Measurements from ENCODE around the gene CBX8. TPM values are rescaled to one million over a fixed set of nuclear protein-coding genes. Genes with fewer than 3 reads are reported as not detected.
A peak's percentile ranks its signal among the peaks of the same experiment; 100 is the strongest.

CBX8 gene
- total RNA-seq, 2 donors from 2014 or later, result 4.0 to 6.5 TPM

DNA sequence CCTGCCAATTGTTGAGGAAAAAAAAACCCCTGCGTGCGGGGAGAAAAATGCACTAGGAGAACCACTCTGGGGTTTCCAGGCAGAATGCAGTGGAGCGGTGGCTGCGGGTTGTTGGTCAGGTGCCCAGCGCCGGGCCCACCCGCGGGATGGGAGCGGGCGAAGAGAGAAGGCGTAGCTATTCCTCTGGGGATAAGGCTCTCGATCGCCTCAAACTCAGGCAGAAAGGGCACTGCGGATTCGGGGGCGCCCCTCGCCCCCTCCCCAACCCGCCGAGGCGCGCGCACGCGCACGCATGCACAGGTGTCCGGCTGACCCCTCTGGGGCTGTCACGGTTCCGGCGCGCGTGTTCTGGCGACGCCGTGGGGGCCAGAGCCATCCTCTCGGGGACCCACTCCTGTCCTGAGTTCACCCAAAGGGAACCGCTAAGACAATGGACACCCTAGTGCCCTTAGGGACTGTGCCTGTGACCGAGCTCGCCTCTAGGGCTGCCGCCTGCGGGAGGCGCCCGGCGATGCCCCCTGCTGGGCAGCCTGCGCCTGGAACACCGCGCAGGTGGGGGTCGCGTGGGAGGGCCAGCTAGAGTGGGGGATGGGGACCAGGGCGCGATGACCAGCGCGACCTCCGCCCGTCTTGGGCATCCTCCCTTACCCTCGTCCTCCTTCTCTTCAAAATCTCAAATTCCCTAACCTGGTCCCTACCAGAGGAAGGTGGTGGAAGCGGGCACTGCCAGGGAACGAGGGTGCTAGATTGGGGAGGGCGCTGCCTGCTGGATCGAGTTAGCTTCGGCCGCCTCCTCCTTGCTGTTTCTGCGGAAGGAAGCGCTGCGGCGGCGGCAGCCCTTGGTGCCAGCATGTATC lies 14.4 kb upstream of the CBX8 start:
- DNase-seq, result peak in 1 of 2 donors; percentile 51
- peak; percentile 40 for ATAC-seq
- intact Hi-C loops (cut with DNase I, micrococcal nuclease), result no loop called here

DNA sequence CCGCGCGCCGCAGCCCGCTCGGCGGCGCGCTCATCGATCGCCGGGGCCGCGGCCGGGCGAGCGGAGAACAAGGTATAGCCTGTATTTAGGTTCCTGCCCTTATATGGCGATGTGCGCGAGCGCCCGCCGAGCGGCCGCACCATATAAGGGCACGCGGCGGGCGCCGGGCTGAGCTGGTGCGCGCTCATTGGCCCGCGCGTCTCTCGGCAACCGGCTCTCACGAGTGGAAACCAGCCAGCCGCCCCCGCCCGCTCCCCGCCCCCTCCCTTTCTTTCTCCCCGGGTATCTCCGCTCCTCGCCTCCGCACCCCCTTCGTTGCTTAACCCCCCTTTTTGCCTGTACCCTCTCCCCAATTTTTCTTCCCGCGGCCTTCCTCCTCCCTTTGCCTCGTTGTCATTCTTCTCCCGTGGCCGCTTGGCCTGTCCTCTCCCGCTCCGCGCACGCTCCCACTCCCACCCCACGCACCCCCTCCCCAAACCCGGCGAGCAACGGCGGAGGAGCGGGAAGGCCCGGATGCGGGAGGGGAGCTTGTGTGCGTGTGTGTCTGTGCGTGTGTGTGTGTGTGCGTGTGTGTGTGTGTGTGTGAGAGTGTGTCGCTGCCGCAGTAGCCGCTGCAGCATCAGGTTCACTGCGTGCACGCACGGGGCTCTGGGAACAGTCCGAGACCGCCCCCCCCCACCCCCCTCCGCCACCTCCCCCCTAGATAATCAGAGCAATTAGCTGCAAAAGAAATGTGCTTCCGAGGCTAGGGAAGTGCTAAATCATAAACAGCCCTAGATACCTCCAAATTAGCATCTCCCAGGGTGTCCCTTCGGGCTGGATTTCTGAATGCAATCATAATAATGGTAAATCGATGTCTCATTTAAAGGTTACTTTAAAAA lies 13.5 kb upstream of the CBX8 start:
- intact Hi-C loops (cut with DNase I, micrococcal nuclease), result no loop called here
- DNase-seq (peak; percentile 83 to 84), ATAC-seq (peak; percentile 73)

DNA sequence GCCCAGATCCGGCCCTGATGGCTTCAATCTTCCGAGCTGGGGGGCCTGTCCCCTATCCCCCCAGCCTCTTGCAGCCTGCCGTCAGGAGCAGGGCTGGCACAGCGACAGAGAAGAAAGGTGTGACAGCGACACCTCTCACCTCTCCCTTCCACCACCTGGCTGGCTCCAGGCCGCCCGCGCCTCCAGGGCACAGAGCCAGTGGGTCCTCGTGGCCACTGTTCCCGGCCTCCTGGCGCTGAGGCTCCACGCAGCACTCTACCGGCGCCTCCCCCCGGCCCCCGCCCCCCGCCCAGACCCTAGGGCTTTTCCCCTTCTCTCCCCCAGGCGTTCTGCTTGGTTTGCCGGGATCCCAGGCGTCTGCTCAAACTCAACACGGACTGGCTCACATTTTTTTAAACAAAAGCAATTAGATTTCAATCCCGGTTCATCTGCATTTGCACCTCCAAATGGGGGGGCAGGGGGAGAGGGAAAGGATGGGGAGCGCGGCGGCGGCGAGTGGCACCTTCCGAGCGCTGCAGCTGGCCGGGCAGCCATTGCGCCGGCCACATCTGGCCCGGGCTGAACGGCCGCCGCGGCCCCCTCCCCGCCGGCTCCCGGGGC lies 12.8 kb upstream of the CBX8 start:
- intact Hi-C loops (cut with DNase I, micrococcal nuclease), result loop anchor here in 1 of 2 donors (5.0 kb wide), 1 partner anchor 33 kb away; no protein-coding TSS in a partner anchor
- DNase-seq, result peak; percentile 55 to 59
- ATAC-seq, result peak; percentile 49

DNA sequence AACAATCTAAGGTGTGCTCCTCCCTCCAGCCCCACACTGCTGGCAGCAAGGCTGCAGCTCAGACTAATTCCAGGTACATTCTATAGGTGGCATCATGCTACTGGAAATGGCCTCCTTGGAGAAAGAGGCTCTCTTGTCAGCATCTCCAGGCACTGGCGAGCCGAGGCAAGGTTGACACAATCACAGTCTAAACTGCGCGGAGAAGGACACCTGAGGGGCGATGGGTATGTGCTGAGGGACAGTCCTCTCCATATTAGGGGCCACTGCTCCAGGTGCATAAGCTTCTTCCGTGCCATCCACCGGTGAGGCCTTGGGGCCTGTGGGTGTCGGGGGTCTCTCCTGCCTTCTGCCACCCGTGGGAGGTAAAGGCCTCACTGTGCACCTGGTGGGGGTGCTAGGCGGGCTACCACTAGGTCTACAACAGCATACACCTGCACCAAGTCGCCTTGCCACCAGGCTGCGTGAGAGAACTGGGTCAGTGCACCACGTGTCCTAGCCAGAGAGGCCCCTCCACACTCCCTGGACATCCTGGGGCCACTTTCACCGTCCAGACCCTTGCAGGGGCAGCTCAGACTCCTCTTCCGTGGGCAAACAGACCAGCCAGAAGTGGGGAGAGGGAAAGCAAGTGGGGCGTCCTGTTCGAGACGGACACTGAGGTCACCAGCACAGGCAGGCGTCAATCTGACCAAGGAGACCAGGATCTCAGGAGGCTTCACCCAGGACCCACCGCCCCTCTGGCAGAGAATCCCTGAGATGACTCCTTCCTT lies 12.1 kb upstream of the CBX8 start:
- ATAC-seq, result peak; percentile 75
- intact Hi-C loops (cut with DNase I, micrococcal nuclease), result loop anchor here in 1 of 2 donors (5.0 kb wide), 1 partner anchor 33 kb away; no protein-coding TSS in a partner anchor
- DNase-seq, result peak; percentile 40 to 53

DNA sequence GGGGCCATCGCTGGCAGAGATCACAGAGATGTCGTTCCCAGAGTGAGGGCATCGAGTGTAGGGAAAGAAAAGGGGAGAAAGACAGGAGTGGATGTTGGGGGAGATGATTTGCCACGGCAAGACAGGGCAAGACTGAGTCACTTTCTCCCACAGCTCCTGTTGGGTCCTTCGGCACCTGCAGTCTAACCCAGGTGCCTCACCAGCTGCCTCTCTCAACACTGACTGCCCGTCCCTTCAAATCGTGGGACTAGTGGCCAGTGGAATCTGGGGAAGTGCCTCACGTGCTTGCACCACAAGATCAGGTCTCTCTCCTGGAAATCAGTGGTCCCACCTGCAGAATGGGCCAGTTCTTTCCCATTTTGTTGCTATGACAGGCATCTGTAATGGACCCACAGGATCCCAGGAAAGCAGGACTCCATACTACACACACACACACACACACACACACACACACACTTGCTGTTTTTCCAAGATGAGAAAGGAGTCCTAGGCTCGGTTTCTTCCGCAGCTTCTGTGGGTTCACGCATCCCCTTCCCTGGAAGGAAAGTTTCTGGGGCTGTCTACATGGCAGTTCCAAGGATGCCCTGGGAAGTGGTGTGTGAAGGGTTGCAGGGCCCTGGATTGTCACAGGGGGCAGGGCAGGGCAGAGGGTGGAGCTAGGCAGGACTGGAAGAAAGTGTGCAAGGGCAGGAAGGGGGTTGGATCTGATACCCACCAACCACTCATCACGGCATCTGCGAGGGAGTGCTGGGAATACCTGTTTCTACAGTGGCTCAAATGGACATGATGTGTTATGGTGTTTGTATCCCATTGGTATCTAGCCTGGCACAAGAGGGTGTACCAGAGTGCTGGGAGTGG lies 10.2 kb upstream of the CBX8 start:
- intact Hi-C loops (cut with DNase I, micrococcal nuclease), result loop anchor here in 1 of 2 donors (5.0 kb wide), 1 partner anchor 35 kb away; no protein-coding TSS in a partner anchor

DNA sequence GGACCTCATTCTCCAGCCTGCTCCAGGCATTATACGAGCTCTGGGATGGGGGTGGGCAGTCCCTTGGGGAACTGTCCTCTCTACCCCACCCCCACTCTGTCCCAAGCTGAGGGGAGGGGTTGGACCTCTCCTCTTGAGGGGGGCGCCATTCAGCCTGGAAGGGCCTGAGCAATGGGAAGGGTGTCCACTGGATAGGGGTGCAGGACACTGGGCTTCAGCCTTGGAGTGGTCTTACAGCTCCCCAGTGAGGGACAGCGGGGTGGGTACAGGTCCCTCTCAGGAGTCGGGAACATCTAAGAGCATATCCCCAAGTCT lies 9.5 kb upstream of the CBX8 start:
- ATAC-seq (no peak), DNase-seq (no peak)
- intact Hi-C loops (cut with DNase I, micrococcal nuclease), result loop anchor here in 1 of 2 donors (5.0 kb wide), 1 partner anchor 36 kb away; no protein-coding TSS in a partner anchor

More for the DNA sequence above, 10.2 kb upstream of the CBX8 start:
- no peak for DNase-seq
- no peak for ATAC-seq

DNA sequence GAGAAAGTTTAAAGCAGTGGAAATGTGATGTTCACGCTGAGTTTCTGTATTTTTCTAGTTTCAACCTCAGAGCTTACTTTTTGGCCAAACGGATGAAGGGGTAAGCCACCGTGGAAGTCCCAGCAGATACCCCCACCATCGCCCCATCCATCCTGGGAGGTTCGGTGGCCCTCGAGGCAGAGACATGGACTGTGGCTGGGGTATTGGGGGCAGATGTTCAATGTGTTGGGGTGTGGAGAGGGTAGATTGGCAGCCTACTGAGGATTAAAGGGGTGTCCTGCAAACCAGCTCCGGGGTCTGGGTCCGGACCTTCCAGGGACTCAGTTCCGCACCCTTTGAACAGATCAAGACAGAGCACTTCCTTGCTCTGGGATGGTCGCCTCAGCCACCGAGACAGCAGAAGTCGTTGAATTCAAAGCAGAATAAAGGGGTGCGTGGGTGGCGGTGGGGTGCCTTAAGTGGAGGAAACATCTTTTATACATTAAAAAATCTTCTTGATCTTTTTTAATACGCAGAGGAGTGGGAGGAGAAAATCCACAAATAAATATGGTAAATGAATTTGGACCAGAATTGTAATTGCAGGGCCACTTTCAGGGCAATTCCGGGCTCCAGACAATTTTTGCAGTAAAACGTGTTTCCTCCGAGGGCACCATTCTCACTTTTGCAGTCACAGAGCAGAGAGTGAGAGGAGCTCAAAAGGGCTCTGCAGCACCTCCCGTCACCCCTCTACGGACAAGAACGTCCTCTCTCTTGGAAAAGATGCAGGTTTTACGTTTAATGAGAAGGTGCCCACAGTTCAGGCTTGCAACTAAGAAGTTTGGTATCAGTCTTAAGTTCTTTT lies 8.2 kb upstream of the CBX8 start:
- no peak for DNase-seq
- intact Hi-C loops (cut with DNase I, micrococcal nuclease), result loop anchor here (5.0 kb wide), 2 partner anchors 32 to 37 kb away; partner anchors contain the start of gene CBX4 (in 1 of the 2)
- ATAC-seq, result no peak

DNA sequence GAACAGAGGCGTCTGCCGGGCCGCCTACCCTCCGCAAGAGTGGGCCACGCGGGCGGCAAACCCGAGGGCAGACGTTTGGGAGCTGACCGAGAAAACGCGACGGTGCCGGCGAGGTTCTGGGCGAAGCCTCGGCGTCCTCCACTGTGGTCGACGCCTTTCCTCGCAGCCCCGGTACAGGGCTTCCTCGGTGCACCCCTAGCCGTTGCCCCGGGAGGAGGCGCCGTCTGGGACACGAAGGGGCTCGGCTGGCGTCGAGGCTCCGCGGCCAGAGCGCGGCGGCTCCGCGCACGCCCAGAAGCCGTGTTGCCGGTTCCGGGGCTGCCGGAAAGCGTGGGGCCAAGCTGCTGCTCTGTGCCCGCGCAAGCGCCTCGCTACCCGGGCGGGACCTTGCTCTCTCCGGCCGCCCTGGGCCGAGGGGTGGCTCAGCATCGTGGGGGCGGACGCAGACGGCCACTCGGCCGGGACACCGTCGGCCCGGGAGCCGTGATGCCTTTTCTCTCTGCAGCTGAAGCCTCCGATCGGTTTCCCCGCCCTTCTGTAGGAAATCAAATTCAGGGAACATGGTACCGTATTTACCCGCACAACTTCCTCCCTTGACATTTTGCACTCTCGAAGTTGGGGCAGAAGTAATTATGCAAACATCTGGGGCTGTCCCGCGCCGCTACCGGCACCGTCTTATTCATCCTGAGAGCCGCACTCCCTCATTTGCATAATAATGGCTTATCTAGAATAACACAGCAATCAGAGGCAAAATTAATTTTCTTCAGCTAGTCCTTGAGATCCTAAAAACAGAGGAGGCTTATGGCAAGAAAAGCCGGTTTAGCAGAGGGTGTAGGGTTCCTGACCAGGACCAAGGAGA lies 7.3 kb upstream of the CBX8 start:
- ATAC-seq (peak; percentile 35), DNase-seq (peak in 1 of 2 donors; percentile 50)
- intact Hi-C loops (cut with DNase I, micrococcal nuclease), result loop anchor here in 1 of 2 donors (5.0 kb wide), 1 partner anchor 33 kb away; the partner anchor contains the start of gene CBX4

DNA sequence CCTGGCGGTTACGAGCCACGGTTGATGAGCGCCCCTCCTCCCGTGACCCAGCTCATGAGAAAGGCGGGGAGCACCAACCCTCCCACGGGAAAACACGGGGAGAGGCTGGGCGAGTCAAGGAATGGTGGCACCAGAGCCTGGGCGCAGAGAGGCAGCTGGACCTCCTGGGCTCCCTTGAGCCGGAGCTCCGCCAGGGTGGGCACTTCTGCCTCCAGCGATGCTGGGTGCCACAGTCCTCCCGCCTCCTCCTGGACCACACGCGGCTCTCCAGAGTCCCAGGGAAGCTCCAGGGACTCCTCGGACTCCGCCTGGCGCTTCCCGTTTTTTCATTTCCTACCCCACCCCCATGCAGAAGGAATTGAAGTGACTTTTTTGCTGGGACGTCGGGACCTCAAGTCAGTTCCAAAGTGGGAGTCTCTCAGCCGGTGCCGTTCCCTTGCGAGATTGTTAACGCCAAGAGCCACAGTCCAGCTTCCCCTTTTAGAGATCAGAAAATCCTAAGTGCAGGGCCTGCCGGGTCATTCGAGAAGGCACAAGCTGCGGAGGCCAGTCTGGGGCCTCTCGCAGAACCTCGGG lies 6.6 kb upstream of the CBX8 start:
- intact Hi-C loops (cut with DNase I, micrococcal nuclease), result loop anchor here in 1 of 2 donors (5.0 kb wide), 1 partner anchor 34 kb away; the partner anchor contains the start of gene CBX4
- ATAC-seq, result no peak

DNA sequence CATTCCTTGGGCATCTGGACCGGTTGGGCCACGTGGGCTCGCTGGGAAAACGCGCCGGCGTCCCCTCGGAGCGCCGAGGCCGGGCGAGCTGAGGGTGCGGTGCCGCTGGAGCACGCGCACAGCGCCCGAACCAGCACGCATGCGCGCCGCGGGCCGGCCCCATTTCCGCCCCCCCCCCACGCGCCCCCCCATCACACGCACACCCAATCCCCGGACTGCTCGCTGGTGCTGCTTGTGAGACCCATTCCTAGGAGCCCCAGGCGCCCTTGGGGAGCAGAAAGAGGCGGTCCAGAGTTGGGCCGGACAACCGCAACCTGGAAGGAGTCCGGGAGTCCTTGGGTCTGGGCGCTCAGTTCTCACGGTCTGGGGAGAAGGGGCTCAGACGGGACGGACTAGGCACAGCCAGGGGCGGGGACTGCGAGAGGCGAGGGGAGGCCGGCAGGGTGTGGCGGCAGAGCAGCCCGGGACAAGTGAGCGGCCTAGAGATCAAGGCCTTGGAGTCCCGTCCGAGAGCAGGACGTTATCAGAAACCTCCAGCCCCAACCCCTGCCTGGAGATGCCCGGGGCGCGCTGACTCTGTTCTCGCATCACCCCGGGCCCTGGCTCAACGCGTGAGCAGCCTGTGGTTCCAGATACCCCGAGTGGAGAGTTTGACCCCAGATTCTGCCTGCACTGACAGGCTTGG lies 6.0 kb upstream of the CBX8 start:
- intact Hi-C loops (cut with DNase I, micrococcal nuclease), result loop anchor here in 1 of 2 donors (5.0 kb wide), 1 partner anchor 34 kb away; the partner anchor contains the start of gene CBX4
- ATAC-seq (no peak), DNase-seq (no peak)

More for the DNA sequence above, 6.6 kb upstream of the CBX8 start:
- DNase-seq, result no peak

DNA sequence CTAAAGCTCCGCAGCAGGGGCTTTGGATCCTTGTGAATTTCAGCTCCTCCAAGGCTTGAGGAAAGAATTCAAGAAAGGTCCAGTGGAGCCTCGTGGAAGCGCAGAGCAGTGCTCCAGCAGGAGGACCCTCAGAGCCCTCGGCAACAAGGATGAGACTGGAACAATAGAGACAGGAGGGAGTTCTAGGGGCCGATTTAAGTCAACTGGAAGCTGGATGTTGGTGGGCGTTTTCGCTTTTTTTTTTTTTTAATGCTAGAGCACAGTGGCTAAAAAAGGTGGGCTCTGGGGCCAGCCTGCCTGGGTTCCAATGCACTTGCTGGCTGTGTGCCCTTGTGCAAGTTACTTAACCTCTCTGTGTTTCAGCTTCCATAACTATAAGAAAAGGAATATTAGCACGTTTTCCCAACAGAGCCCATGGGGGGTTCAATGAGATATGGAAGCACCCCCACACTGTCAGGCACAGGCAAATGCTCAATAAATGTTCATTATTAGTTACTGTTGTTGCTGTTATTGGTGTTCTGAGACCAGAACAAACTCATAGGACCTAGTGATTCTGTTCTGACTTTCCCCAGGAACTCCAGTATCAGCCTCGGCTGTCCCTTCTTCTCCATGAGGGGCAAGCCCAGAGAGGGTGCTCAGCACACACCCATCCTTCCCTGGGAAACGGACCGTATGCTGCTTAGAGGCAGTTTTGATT lies 5.3 kb upstream of the CBX8 start:
- intact Hi-C loops (cut with DNase I, micrococcal nuclease), result loop anchor here in 1 of 2 donors (5.0 kb wide), 1 partner anchor 35 kb away; the partner anchor contains the start of gene CBX4
- no peak for ATAC-seq

DNA sequence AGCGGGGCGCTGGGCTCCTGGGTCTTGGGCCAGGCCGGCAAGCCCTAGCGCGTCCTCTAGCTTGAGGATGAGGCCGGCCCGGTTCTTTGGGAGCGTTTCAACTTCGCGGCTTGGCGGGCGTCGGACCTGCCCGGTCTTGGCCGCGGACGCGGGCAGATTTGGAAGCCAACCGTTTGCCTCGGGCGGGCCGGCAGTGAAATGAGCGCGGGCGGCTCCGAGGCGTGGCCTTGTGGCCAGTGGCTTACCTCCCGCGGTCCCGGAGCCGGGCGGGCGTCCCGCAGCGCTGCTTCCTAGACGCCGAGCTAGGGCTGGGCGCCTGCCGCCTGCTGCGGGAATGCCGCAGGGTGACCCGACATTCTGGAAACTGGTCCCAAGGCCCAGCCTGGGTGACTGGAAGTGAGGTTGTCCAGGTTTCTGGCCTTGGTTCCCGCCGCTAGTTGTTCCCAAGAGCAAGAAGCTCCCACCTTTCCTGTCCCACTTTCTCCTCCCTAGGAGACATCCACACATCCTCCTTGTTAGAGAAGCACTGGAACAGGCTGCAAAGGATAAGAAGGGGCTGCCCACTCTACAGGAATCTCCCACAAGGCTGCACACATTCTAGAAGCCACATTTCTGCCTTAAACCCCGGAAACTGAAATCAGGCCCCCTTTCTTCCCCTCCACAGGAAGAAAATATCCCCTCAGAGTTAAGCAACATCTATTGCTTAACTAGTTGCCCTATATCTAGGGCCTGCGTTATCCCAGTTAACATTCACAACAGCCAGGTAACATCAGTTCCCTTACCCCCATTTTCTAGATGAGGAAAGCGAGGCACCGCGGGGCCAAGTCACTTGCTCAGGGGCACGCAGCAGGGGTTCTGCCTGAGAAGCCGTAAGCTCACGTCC lies 4.5 kb upstream of the CBX8 start:
- peak; percentile 25 for ATAC-seq
- DNase-seq, result peak; percentile 52 to 72
- intact Hi-C loops (cut with DNase I, micrococcal nuclease), result loop anchor here in 1 of 2 donors (5.0 kb wide), 1 partner anchor 36 kb away; the partner anchor contains the start of gene CBX4

More for the DNA sequence above, 5.3 kb upstream of the CBX8 start:
- DNase-seq, result no peak
